Endothelial cell of umbilical vein (primary cell): ENCODE measurements around the gene USP43. TPM values are rescaled to one million over a fixed set of nuclear protein-coding genes. Genes with fewer than 3 reads are reported as not detected.

Source experiments
- BruUV-seq: library from RNA; stranded (reverse); fragments of 400-500 nt; replicated peaks from 2 replicates; lab custom pipeline; 2021; lab: Mats Ljungman, UMichigan
- CTCF ChIA-PET: fragments of 300-600, 350-600 bp; sonication (Branson Sonifier 250); formaldehyde crosslinking; loops from one replicate; lab custom pipeline; 2021; ENCODE audit warnings: antibody characterized with exemption, inconsistent platforms; lab: Charles Lee
- POLR2A ChIA-PET: fragments of 300-600, 350-600 bp; sonication (Branson Sonifier 250); formaldehyde crosslinking; loops from one replicate; lab custom pipeline; 2021; ENCODE audit warnings: antibody characterized with exemption, inconsistent platforms; lab: Charles Lee
- DNase-seq: peaks from one replicate; pipeline ENCODE4 v3.0.0-alpha.2; 2011; ENCODE audit warnings: low read depth, low spot score
- FAIRE-seq: peaks from 2 replicates; lab custom pipeline; 2011; peaks lifted over from hg19 to GRCh38; lab: Jason Lieb, UNC
- H2AFZ ChIP-seq: 2 replicates; pipeline ENCODE4 v1.6.0; 2012; ENCODE audit warnings: low read depth, low read length, control low read depth, inconsistent platforms
- H3K27ac ChIP-seq: 2 replicates; pipeline ENCODE4 v1.5.1; 2011; ENCODE audit warnings: low read depth, mild to moderate bottlenecking, control low read depth, low read length, moderate library complexity; ENCODE audit not compliant: insufficient read depth
- H3K27me3 ChIP-seq, 2 experiments: 2 replicates each; pipeline versions ENCODE4 v1.6.0 to v1.6.1; 2011; ENCODE audit warnings: low read length in 2 of 2, mixed read lengths in 1 of 2; ENCODE audit not compliant: control insufficient read depth in 2 of 2, insufficient read depth in 2 of 2
- H3K36me3 ChIP-seq, 2 experiments: 2 replicates in 1 of 2; 3 replicates in 1 of 2; pipeline ENCODE4 v1.5.1; 2011; ENCODE audit warnings: low read length in 2 of 2, mild to moderate bottlenecking in 1 of 2, moderate library complexity in 1 of 2; ENCODE audit not compliant: control insufficient read depth in 2 of 2, insufficient read depth in 2 of 2; ENCODE audit errors: extremely low read depth in 1 of 2
- H3K4me1 ChIP-seq: 3 replicates; pipeline ENCODE4 v1.5.1; 2011; ENCODE audit warnings: mild to moderate bottlenecking, low read length; ENCODE audit not compliant: control insufficient read depth, insufficient read depth; ENCODE audit errors: extremely low read depth
- H3K4me2 ChIP-seq: 2 replicates; pipeline ENCODE4 v1.6.1; 2011; ENCODE audit warnings: low read length, control low read depth, mixed read lengths; ENCODE audit not compliant: insufficient read depth
- H3K4me3 ChIP-seq, 3 experiments: fragments of 200-600 bp in 1 of 3; sonication (generic), shearing (Covaris generic) in 1 of 3; replicated peaks in 1 of 3; 2 replicates each; pipeline ENCODE4 v1.5.1; 2011 to 2016; ENCODE audit warnings: control low read depth in 3 of 3, low read length in 3 of 3, mild to moderate bottlenecking in 2 of 3, inconsistent platforms in 1 of 3, low read depth in 1 of 3, moderate library complexity in 1 of 3; ENCODE audit not compliant: insufficient read depth in 1 of 3
- H3K79me2 ChIP-seq: 2 replicates; pipeline ENCODE4 v1.6.0; 2012; ENCODE audit warnings: low read length, inconsistent platforms; ENCODE audit not compliant: control insufficient read depth, insufficient read depth
- H3K9ac ChIP-seq: replicated peaks from 2 replicates; pipeline ENCODE3; 2011; ENCODE audit warnings: low read length, control low read depth; ENCODE audit not compliant: insufficient read depth; ENCODE audit errors: extremely low read depth
- H3K9me1 ChIP-seq: replicated peaks from 3 replicates; pipeline ENCODE4 v1.6.0; 2011; ENCODE audit warnings: mild to moderate bottlenecking, low read length; ENCODE audit not compliant: control insufficient read depth, insufficient read depth; ENCODE audit errors: extremely low read depth
- H3K9me3 ChIP-seq: replicated peaks from 2 replicates; pipeline ENCODE4 v1.5.1; 2012; ENCODE audit warnings: low read length, inconsistent platforms; ENCODE audit not compliant: control insufficient read depth, insufficient read depth
- H4K20me1 ChIP-seq: replicated peaks from 2 replicates; pipeline ENCODE3; 2011; ENCODE audit warnings: mild to moderate bottlenecking, low read length; ENCODE audit not compliant: control insufficient read depth, insufficient read depth; ENCODE audit errors: extremely low read depth
- CTCF ChIP-seq, 2 donors: IDR thresholded peaks; 1 replicate in 1 of 2; 2 replicates in 1 of 2; pipeline ENCODE4 v1.5.1; 2011; ENCODE audit warnings: low read length in 2 of 2, mild to moderate bottlenecking in 2 of 2, moderate library complexity in 2 of 2, control low read depth in 1 of 2, inconsistent platforms in 1 of 2, low read depth in 1 of 2; ENCODE audit not compliant: insufficient read depth in 1 of 2; ENCODE audit errors: extremely low read depth in 1 of 2
- EZH2 ChIP-seq: IDR thresholded peaks from 2 replicates; pipeline ENCODE4 v1.6.1; 2012; ENCODE audit warnings: borderline replicate concordance, low read depth, mild to moderate bottlenecking, moderate library complexity, low read length, inconsistent platforms; ENCODE audit not compliant: severe bottlenecking
- FOS ChIP-seq: IDR thresholded peaks from 2 replicates; pipeline ENCODE4 v1.6.1; 2011; ENCODE audit warnings: mild to moderate bottlenecking, low read length, moderate library complexity, borderline replicate concordance; ENCODE audit not compliant: insufficient read depth
- GATA2 ChIP-seq: IDR thresholded peaks from 2 replicates; pipeline ENCODE4 v1.7.0; 2011; ENCODE audit warnings: low read depth, mild to moderate bottlenecking, moderate library complexity, mixed read lengths, low read length; ENCODE audit not compliant: insufficient read length, insufficient read depth
- JUN ChIP-seq: IDR thresholded peaks from 2 replicates; pipeline ENCODE4 v1.6.1; 2011; ENCODE audit warnings: borderline replicate concordance, low read depth; ENCODE audit not compliant: insufficient read length, insufficient read depth
- MAX ChIP-seq: IDR thresholded peaks from 2 replicates; pipeline ENCODE4 v1.6.1; 2011; ENCODE audit not compliant: insufficient read depth, insufficient read length
- MYC ChIP-seq: IDR thresholded peaks from one replicate; pipeline ENCODE4 v1.6.1; 2011; ENCODE audit warnings: mild to moderate bottlenecking, low read depth, low read length
- POLR2A ChIP-seq: IDR thresholded peaks from 2 replicates; pipeline ENCODE4 v1.6.1; 2012; ENCODE audit warnings: low read depth, mild to moderate bottlenecking, control low read depth, low read length
- POLR2AphosphoS5 ChIP-seq: IDR thresholded peaks from 2 replicates; pipeline ENCODE4 v1.6.1; 2012; ENCODE audit warnings: low read depth, mild to moderate bottlenecking, control low read depth, low read length, moderate library complexity; ENCODE audit not compliant: insufficient read depth
- dilution Hi-C: fragments of 300-500 bp; cut with MboI; formaldehyde crosslinking; loops from one replicate; pipeline ENCODE4 v1.15.0; 2019; ENCODE audit warnings: low sequenced_read_pairs; ENCODE audit not compliant: extremely low pct_ligation_motif_present
- intact Hi-C: fragments of 100-400 bp; cut with micrococcal nuclease; formaldehyde crosslinking; loops from one replicate; pipeline ENCODE4 v1.10.0; 2022
- polyA plus RNA-seq, 4 experiments: library from polyadenylated mRNA; depleted of rRNA in 3 of 4; stranded (reverse) in 3 of 4; unstranded in 1 of 4; fragments of >200 nt; gene quantifications; 2 replicates each; pipeline versions ENCODE4 v1.2.1 to v1.2.3, GENCODE V29; 2011 to 2012; ENCODE audit warnings: missing spikeins in 1 of 4
- total RNA-seq: library from RNA; stranded (reverse); gene quantifications from 2 replicates; pipeline ENCODE4 v1.2.3, GENCODE V29; 2021

The USP43 gene
- total and polyA plus RNA-seq, 2 donors (not counting 3 experiments of a cell fraction or from before 2014, with no cell fraction given): 0.01 TPM; not detected in 1

GRCh38 chr17:9763643-9764042 is 118.3 kb downstream of the USP43 start:
- Histone ChIP-seq H3K27ac (no peak overlapping the region), H3K27me3 (no peaks in the 10 kb centered on the region), H4K20me1 (no peaks in the 10 kb centered on the region), H3K9ac (no peak overlapping the region), H3K4me3 (no peak overlapping the region), H3K9me3 (no peaks in the 10 kb centered on the region), H3K4me2 (no peak overlapping the region), H3K36me3 (no peaks in the 10 kb centered on the region), H3K9me1 (no peaks in the 10 kb centered on the region), H2AFZ (no peak overlapping the region), H3K79me2 (no peaks in the 10 kb centered on the region), H3K4me1 (no peaks in the 10 kb centered on the region)
- dilution Hi-C loops (no loop called here), intact Hi-C loops (no loop called here)
- BruUV-seq: no TSS peak
- TF ChIP-seq CTCF (IDR thresholded peaks at IDR 0.05; ENCODE audit: extremely low read depth in 1 of 2, insufficient read depth in 1 of 2, low read depth in 1 of 2, low read length in 2 of 2) (no peak), JUN (no peak), GATA2 (no peak), MAX (no peak), EZH2 (no peak), FOS (no peak), MYC (no peak), POLR2A (no peak), POLR2AphosphoS5 (no peak)
- POLR2A ChIA-PET: no interaction called here
- no peak for FAIRE-seq
- CTCF ChIA-PET: no interaction called here
- DNase-seq: no peak
